Umbilical cord (tissue), 2 donors: Measurements from ENCODE around the gene PYGB. TPM values are rescaled to one million over a fixed set of nuclear protein-coding genes. Genes with fewer than 3 reads are reported as not detected.

Experiments used
- DNase-seq: peaks from one replicate; pipeline ENCODE4 v3.0.0-alpha.2; 2015; ENCODE audit warnings: low spot score
- total RNA-seq: library from RNA; depleted of rRNA; stranded (reverse); fragments of >200 nt; gene quantifications from one replicate; pipeline ENCODE4 v1.2.3, GENCODE V29; 2014; ENCODE audit warnings: low replicate concordance; ENCODE audit not compliant: insufficient read depth

Gene PYGB
- 56.6 TPM for total RNA-seq

DNA sequence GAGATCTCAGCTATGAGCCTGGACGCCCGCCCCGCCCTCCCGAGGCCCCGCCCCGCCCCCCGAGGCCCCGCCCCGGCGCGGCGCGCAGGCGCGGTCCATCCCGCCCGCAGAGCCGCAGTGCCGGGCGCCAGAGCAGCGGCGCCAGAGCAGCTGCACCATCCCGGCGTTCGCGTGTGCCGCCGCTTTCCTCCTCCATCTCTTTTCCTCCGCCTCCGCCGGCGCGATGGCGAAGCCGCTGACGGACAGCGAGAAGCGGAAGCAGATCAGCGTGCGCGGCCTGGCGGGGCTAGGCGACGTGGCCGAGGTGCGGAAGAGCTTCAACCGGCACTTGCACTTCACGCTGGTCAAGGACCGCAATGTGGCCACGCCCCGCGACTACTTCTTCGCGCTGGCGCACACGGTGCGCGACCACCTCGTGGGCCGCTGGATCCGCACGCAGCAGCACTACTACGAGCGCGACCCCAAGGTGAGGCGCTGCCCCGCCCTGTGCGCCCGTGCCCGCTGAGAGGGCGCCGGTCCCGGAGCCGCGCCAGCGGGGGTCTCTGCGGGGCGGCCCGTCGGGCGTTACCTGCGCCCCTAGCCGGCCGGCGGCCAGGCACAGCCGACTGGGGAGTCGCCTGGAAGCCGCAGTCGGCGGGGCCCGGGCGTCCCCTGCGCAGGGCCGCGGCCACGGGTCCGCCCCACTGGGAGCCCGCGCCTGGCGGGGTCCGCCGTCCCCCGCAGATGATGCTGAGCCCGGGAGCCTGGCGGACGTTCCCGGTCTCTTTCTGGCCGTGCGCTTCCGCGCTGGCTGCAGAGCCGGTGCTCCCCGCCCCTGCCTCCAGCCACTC, at the start of gene PYGB:
Gene PYGB, plus strand, starts transcription at position 130 of the 830 bp plus-strand sequence. Its CDS starts 94 bp downstream, at position 224.
- DNase-seq: peak; percentile 82

DNA sequence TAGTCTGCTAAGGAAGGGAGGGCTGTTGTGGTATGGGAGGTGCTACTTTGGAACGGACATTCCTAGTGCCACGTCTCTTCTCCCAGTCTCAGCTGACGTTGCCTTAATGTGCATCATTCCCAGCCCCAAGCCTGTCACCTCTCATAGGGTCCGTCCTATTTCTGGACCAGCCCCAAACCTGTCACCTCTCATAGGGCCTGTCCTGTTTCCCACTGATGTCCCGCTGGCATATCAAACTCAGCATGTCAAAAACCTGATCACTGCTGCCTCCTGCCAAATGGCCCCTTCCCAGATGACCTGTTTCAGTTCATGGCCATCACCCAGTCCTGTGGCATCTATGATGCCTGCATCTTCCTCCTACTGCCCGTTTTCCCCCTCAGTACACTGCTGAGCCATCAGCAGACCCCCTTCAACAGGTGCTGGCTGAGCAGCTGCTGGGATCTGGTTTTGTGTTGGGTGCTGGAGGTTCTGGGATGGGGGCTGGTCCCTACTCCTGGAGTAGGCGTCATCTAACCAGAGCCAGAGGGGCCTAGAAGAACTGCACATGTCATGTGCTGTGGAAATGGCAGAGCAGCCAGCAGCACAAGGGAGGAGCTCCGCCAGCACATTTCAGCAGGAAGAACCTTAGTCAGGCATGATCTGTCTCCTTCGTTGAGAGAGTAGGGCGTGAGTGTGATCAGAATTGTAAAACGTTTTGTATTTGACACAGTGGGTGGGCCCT, 49.1 kb upstream of the PYGB start:
- no peak for DNase-seq

DNA sequence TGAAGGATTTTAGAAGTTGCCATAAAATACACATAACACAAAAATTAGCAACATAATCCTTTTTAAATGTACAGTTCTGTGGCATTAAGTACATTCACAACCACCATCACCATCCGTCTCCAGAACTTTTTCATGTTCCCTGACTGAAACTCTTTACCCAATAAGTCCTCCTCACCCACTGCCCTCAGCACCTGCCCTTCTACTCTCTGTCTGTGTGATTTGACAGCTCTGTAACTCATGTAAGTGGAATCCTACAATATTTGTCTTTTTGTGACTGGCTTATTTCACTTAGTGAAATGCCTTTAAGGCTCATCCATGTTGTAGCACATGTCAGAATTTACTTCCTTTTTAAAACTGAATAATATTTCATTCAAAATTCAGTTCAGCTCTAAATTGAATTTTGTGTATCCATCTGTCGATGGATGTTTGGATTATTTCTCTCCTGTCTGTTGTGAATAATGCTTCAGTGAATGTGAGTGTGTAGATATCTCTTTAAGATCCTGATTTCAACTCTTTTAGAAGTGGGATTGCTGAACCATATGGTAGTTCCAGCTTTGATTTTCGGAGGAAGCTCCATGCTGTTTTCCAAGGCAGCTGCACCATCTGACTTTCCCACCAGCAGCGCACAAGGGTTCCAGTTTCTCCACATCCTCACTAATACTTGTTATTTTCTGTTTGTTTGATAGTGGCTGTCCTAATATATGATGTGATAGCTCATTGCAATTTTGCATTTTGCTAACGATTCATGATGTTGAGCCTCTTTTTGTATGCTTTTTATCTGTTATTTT, 48.2 kb upstream of the PYGB start:
- no peak for DNase-seq

DNA sequence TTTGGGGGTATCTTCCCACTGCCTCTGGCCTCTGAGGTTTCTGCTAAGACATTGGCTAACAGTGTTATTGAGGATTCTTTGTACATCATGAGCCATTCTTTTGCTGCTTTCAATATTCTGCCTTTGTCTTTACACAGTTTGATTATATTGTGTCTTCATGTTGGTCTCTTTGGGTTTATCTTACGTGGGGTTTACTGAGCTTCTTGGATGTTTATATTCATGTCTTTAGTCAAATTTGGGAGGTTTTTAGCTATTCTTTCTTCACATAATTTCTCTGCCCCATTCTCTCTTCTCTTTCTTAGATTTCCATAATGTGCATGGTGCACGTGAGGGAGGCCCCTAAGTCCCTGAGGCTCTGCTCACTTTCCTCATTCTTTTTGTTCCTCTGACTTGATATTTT, 44.8 kb upstream of the PYGB start:
- DNase-seq: no peak

DNA sequence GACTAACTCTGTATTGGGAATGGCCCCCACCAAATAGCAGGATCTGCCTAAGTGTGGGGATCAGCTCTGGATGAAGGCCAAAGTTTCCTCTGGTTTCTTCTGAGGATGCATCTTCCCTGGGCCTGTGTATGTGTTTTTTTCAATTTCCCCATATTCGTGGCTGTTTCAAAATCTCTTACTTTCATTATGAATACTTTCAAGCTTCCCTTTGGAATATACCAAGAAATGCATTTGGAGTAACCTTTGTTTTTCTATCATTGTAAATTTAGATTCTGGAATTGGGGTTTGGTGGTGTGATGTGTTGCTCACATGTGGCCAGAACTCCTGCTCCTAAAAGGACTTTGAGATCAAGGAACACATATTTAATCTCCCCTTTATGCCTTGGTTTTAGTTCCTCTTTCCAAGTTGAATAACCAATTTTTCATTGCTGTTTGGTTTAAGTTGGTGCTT, 44.0 kb upstream of the PYGB start:
- peak; percentile 32 for DNase-seq

DNA sequence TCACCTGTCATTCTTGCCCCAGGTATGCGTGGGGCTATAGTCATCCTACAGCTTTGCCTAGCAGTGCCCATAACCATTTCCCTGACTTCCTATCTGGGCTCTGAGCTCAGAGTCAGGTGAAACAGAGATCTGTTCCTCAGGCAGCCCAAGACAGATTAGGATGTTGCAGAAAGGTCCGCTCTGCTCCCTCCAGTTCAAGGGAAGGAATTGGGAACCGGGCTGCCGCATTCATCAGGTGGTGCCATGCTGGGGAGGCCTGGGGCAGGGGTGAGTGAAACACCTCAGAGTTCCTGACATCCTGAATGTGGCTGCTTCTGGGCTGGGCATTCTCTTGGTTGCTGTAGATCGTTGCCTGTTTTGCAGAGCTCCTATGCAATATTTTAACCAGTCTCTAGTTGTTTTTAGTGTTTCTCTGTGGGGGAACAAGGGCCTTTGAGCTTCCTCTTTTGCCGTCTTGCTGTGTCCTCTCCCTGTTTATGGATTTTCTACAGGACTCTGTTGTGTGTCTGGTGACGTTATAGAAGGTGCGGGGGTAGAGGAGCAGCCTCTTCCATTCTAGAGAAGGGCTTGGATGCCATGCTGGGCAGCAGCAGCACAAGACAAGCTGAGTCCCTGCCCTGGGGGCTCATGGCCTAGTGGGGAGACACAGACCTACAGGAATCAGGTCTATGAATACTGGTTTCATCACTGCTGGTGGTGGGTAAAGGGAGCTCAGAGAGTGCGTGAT, 43.2 kb upstream of the PYGB start:
- DNase-seq: no peak

DNA sequence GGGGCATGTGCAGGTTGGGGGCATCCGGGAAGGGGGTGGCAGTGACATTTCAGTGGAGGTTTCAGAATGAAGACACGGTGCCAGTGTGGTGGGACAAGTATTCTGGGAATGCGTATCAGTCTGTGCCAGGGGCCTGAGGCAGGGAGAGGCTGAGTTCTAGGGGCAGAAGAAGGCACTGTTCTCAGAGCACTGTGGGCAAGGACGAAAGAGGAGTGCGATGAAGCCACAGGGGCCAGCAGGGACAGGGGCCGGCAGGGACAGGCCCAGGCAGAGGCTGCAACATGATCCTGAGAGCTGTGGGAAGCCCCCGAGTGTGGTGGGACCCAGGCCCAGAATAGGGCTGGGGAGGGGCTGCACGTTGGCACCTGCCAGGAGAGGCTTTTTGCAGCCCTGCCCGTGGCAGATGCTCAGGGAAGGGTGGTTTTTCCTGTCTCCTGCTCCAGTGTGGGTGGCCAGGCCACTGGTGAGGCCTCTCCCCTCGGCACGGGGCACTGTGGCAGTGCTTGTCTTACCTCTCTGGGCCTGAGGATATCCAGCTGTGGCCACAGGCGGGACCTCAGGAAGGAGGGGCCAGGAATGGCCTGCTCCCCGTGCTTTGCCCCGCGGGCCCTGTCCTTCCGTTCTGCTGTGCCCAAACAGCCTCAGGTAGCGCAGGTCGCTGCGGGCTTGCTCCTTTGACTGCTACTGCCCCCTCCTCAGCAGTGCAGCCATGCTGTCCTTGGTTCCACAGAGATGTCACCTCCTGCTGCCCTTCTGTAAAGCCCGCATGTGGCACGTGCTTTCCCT, 42.4 kb upstream of the PYGB start:
- DNase-seq: no peak

DNA sequence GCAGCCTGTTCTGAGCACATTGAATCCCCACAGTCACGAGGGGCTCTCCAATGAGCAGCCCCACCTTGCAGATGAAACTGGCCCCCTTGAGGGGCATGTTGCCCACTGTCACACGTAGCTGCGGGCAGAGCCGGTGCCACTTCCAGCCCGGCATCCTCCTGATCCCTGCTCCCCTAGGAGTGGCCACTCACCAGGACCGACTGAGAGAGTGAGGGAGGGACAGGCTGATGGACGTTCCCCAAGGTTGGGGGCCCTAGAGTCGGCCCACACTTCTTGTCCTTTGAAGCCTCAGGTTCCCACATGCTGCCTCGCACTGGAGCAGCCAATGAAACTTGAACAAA, 41.9 kb upstream of the PYGB start:
- no peak for DNase-seq

DNA sequence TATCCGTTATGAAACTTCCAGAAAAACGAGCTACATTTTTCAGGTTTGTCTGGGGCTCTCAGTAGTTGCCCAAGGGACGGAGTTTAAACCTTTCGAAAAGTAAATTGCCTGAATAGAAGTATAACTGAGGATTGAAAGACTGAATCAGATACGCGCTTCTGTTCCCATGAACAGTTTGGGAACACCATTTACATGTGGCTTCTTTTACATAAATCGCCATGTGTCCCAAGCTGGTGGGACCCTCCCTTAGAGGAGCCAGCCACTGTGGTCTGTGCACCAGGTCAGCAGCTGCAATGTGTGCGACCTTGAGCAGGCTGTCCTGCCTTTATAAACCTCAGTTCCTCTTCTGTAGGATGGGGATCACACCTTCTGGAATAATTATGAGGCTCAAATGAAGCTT, 41.3 kb upstream of the PYGB start:
- DNase-seq: no peak

DNA sequence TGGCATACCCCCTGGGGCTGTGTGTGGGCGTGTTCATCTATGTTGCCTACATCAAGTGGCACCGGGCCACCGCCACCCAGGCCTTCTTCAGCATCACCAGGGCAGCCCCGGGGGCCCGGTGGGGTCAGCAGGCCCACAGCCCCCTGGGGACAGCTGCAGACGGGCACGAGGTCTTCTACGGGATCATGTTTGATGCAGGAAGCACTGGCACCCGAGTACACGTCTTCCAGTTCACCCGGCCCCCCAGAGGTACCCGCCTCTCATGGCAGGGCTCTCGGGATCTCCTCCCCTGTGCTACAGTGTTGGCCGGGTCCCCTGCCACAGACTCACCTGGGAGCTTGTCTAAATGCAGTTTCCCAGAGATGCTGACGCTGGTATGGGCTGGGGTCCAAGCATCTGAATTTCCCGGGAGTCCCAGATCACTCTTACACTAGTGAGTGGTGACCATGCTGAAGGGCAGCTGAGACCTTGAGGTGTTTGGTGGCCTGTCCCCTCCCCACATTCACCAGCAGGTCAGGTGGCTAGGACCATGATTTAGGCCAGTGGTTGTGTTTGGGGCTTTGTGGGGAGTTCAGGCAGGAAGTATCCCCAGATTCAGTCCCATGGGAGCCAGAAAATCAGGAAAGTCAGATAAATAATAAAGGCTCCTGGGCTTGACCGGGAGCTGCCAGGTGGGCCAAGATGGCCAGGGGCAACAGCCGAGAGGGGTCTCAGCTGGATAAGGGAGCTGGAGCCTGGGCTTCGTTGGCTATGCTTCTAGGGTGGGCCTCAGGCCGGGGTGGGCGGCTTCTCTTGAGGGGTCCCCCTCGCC, 40.5 kb upstream of the PYGB start:
- no peak for DNase-seq

DNA sequence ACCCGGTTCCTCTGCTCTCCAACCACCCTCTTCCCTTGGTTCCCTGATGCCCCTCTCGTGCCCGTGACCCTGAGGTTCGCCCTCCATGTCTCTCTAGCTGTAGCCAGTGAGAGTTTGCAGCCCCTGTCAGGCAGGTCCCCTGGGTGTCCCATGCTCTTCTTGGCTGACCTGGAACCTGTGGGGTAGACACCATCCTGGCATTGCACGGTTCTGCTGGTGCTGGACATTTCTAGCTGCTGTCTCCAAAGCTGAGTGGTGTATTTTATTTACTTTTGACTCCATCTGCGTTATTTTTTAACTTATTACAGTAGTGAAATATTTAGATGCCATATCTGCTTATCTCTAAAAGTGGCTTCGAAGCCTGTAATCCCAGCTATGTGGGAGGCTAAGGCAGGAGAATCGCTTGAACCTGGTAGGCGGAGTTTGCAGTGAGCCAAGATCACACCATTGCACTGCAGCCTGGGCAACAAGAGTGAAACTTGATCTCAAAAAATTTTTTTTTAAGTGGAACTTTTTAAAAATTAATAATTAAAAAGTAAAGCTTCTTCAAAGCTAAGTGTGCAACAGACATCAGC, 39.8 kb upstream of the PYGB start:
- no peak for DNase-seq

DNA sequence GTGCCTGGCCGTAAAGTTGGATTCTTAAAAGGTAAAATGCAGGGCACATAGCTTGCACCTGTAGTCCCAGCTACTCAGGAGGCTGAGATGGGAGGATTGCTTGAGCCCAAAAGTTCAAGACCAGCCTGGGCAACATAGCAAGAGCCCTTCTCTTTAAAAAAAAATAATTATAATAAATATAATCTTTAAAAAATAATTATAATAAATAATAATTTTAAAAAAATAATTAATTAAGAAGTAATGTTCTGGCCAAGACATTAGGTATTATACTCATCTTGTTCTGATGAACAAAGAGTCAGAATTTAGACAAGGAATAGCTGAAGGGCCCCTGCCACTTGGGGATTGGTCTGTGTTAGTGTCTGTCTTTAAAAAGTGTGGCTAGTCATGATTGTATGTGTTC, 38.5 kb upstream of the PYGB start:
- no peak for DNase-seq

DNA sequence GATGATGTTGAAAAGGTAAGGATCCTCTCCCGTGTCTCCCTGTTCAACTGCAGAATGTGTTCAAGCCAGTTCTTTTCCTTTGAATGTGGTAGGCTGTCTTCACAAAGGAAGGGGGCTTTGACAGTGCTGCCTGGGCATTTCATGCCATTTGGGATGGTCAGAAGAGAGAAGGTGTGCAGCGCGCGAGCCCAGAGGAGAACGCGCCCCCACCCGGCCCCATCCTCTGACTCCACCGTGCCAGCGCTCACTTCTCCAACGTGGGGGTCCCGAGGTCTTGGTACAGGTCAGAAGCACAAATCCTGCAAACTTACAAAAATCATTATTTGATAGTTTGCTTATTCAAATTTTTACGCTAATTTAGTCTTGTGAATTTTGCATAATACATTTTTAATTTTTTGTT, 38.0 kb upstream of the PYGB start:
- DNase-seq: no peak

DNA sequence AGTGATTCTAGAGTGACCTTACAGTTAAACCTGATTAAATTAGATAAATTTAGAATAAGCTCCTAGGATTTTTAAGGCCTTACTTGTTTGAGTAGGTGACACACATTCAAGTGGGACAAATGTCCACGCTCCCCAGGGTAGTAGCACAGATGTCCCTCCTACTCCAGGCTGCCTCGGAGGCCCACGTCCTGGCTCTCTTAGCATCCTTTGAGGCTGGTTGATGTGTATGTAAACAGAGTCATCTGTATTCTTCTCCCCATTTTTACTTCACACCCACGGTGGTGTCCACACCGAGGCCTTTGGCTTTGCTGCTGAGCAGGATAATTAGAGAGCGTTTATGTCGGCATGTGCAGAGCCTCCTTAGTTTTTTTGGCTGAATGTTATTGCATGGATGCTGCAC, 36.6 kb upstream of the PYGB start:
- no peak for DNase-seq

DNA sequence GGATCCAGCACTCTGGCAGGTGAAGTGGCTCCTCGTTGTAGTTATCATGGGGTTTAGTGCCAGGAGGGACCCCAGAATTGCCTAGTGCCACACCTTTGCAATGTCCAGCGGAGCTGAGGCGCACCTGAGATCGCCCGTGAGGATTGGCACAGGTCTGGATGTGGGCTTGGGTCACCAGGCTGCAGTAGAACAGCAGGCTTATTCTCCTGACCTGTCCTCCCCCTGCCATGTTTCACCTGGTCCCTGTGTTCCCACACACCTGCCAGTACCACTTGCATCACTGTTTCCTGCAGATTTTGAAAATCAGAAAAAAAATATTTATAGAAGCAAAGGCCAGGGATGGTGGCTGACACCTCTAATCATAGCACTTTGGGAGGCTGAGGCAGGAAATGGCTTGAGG, 35.6 kb upstream of the PYGB start:
- no peak for DNase-seq

DNA sequence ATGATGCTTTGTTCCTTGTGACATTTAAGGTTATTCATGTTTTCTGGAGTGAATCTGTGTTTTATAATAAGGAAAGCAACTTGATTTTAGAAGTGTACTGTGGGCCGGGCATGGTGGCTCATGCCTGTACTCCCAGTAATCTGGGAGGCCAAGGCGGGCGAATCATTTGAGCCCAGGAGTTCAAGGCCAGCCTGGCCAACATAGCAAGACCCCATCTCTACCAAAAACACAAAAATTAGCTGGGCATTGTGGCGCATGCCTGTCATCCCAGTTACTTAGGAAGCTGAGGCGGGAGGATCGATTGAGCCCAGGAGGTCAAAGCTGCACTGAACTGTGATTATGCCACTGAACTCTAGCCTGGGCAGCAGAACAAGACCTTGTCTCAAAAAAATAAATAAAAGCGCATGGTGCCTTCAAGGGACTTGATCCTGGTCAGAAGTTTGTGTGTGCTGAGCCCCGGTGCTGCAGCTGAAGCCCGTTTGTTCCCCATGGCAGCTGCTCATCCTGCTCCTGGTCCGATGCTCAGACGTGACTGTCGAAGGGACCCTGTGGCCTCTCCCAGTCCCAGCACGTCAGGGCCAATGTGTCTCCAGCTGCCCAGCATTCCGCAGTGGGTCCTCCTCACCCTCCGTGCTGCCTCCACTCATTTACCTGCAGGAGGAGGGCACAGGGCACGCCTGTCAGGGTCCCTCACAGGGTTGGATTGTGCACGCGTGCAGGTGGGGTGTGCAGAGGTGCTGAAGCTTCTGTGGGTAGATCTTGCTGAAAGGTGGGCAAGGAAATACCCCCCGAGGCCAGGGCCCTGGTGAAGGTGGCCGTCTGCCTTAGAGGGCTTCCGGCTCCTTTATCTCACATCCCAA, 34.1 kb upstream of the PYGB start:
- no peak for DNase-seq

DNA sequence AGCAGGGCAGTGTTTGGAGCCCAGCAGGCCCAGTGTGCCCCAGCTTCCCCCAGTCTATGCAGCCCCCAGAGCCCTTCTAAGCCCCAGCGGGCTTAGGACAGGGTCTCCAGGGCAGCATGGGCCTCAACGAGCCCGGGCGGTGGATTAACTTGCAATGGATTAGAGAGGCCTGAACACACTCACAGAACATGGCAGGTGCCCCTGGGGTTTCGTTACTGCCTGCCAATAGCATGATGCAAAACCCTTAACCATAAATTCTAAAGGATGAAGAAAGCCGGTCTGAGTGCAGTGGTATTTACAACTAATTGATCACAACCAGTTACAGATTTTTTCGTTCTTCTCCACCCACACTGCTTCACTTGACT, 33.5 kb upstream of the PYGB start:
- no peak for DNase-seq

DNA sequence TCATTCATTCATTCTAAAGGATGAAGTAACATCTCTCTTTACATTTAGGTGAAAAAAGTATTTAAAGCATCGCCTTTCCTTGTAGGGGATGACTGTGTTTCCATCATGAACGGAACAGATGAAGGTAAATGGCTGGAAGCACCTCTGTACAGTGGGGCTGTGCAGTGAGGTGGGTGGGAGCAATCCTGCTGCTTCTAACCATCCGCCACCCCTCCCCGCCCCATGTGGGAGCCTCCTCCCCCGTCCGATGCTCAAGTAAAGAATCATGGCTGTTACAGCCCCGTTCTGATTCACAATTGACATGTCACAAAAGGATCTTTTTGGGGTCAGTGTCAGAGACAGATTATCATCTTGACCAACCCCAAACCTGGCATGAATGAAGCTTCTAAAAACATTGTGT, 33.1 kb upstream of the PYGB start:
- DNase-seq: no peak

DNA sequence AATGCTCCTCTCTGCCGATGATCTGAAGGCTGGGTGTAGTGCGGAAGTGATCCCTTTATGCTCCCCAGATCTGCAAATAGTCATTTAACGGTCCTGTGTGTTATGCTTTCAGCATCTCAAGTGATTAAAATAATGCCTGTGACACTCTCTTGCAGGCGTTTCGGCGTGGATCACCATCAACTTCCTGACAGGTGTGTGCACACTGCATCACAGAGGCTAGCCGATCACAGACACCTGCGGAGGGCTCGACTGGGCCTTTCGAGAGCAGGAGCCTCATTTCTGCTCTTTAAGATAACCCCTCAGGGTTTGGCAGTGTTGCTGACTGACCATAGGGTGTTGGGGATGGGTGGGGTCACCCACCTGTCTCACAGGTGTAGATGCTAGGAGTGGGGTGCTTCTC, 32.4 kb upstream of the PYGB start:
- no peak for DNase-seq
